Measurements from ENCODE around the gene GNL2.
A peak's percentile ranks its signal among the peaks of the same experiment; 100 is the strongest.

The GNL2 gene

GRCh38 chr1:37595440-37596181, at the start of gene GNL2:
Gene GNL2, minus strand, starts transcription at chr1:37595937. Its CDS starts 115 bp downstream, at chr1:37595822.
- H3K27ac ChIP-seq: peak within 1 kb of the TSS; percentile 93
- TF ChIP-seq CTCF (IDR thresholded peaks at IDR 0.05): peak; percentile 31
- H3K27me3 ChIP-seq: peaks cover 11% of the 10 kb centered on the region
- no peaks in the 10 kb centered on the region for H3K9me3 ChIP-seq
- peaks cover 21 to 24% of the 10 kb centered on the region in 2 experiments for H3K4me1 ChIP-seq (ENCODE audit: control insufficient read depth in 1 of 2, insufficient read depth in 1 of 2, low read depth in 1 of 2, low read length in 1 of 2)
- H3K36me3 ChIP-seq: peaks cover 21% of the 10 kb centered on the region
- H3K4me3 ChIP-seq (ENCODE audit: low read depth in 1 of 2, low read length in 1 of 2): peak within 1 kb of the TSS; percentile 84 to 98

- TF ChIP-seq CTCF (IDR thresholded peaks at IDR 0.05): no peak
- H3K4me1 ChIP-seq (ENCODE audit: control insufficient read depth in 1 of 2, insufficient read depth in 1 of 2, low read depth in 1 of 2, low read length in 1 of 2): no peaks in the 10 kb centered on the region
- H3K9me3 ChIP-seq: no peaks in the 10 kb centered on the region
- H3K27me3 ChIP-seq: peaks cover 95% of the 10 kb centered on the region
- no peak overlapping the region for H3K27ac ChIP-seq
- H3K4me3 ChIP-seq (ENCODE audit: low read depth in 1 of 2, low read length in 1 of 2): no peak overlapping the region
- H3K36me3 ChIP-seq: no peaks in the 10 kb centered on the region
Measured at GRCh38 chr1:37641059-37641458, 45.3 kb upstream of the GNL2 start.

GRCh38 chr1:37636435-37636834, 40.7 kb upstream of the GNL2 start:
- Histone ChIP-seq H3K4me3 (ENCODE audit: low read depth in 1 of 2, low read length in 1 of 2) (no peak overlapping the region), H3K9me3 (no peaks in the 10 kb centered on the region), H3K4me1 (ENCODE audit: control insufficient read depth in 1 of 2, insufficient read depth in 1 of 2, low read depth in 1 of 2, low read length in 1 of 2) (no peaks in the 10 kb centered on the region), H3K27me3 (peaks cover 95% of the 10 kb centered on the region), H3K36me3 (no peaks in the 10 kb centered on the region), H3K27ac (no peak overlapping the region)
- no peak for TF ChIP-seq CTCF (IDR thresholded peaks at IDR 0.05)

GRCh38 chr1:37634992-37635902, 39.5 kb upstream of the GNL2 start:
- H3K27ac ChIP-seq: no peak overlapping the region
- H3K36me3 ChIP-seq: no peaks in the 10 kb centered on the region
- TF ChIP-seq CTCF (IDR thresholded peaks at IDR 0.05): no peak
- no peaks in the 10 kb centered on the region for H3K9me3 ChIP-seq
- H3K27me3 ChIP-seq: peaks cover 96% of the 10 kb centered on the region
- H3K4me1 ChIP-seq (ENCODE audit: control insufficient read depth in 1 of 2, insufficient read depth in 1 of 2, low read depth in 1 of 2, low read length in 1 of 2): no peaks in the 10 kb centered on the region
- no peak overlapping the region for H3K4me3 ChIP-seq (ENCODE audit: low read depth in 1 of 2, low read length in 1 of 2)

GRCh38 chr1:37634244-37634991, 38.7 kb upstream of the GNL2 start, which contains the start of gene RSPO1:
Gene RSPO1, minus strand, starts transcription at chr1:37634892. Its CDS starts 5,231 bp downstream, at chr1:37629661.
- no peaks in the 10 kb centered on the region for H3K36me3 ChIP-seq
- peaks cover 100% of the 10 kb centered on the region for H3K27me3 ChIP-seq
- H3K4me1 ChIP-seq (ENCODE audit: control insufficient read depth in 1 of 2, insufficient read depth in 1 of 2, low read depth in 1 of 2, low read length in 1 of 2): no peaks in the 10 kb centered on the region
- H3K4me3 ChIP-seq (ENCODE audit: low read depth in 1 of 2, low read length in 1 of 2): no peak within 1 kb of the TSS
- no peaks in the 10 kb centered on the region for H3K9me3 ChIP-seq
- no peak within 1 kb of the TSS for H3K27ac ChIP-seq
- no peak for TF ChIP-seq CTCF (IDR thresholded peaks at IDR 0.05)
